ENCODE results near the gene KHSRP. TPM values are rescaled to one million over a fixed set of nuclear protein-coding genes. Genes with fewer than 3 reads are reported as not detected.

Gene KHSRP
- total and polyA plus RNA-seq, 2 of the 4 experiments (the other 2 are of a cell fraction), result 31.9 to 93.7 TPM

- H3K36me3 ChIP-seq (ENCODE audit: control insufficient read depth, insufficient read depth, low read length), result peaks cover 2% of the 10 kb centered on the region; the same call in 1 of the 2 replicates
- H3K9ac ChIP-seq (ENCODE audit: low read depth, low read length), result no peak overlapping the region
- TF ChIP-seq, protein P1, sequence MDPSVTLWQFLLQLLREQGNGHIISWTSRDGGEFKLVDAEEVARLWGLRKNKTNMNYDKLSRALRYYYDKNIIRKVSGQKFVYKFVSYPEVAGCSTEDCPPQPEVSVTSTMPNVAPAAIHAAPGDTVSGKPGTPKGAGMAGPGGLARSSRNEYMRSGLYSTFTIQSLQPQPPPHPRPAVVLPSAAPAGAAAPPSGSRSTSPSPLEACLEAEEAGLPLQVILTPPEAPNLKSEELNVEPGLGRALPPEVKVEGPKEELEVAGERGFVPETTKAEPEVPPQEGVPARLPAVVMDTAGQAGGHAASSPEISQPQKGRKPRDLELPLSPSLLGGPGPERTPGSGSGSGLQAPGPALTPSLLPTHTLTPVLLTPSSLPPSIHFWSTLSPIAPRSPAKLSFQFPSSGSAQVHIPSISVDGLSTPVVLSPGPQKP (IDR thresholded peaks at IDR 0.05; ENCODE audit: borderline replicate concordance, low read depth, low read length), result no peak
- TF ChIP-seq, protein P2, sequence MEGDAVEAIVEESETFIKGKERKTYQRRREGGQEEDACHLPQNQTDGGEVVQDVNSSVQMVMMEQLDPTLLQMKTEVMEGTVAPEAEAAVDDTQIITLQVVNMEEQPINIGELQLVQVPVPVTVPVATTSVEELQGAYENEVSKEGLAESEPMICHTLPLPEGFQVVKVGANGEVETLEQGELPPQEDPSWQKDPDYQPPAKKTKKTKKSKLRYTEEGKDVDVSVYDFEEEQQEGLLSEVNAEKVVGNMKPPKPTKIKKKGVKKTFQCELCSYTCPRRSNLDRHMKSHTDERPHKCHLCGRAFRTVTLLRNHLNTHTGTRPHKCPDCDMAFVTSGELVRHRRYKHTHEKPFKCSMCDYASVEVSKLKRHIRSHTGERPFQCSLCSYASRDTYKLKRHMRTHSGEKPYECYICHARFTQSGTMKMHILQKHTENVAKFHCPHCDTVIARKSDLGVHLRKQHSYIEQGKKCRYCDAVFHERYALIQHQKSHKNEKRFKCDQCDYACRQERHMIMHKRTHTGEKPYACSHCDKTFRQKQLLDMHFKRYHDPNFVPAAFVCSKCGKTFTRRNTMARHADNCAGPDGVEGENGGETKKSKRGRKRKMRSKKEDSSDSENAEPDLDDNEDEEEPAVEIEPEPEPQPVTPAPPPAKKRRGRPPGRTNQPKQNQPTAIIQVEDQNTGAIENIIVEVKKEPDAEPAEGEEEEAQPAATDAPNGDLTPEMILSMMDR (conservative IDR thresholded peaks at IDR 0.05; ENCODE audit: low read depth, low read length), result no peak
- TF ChIP-seq, protein P3, sequence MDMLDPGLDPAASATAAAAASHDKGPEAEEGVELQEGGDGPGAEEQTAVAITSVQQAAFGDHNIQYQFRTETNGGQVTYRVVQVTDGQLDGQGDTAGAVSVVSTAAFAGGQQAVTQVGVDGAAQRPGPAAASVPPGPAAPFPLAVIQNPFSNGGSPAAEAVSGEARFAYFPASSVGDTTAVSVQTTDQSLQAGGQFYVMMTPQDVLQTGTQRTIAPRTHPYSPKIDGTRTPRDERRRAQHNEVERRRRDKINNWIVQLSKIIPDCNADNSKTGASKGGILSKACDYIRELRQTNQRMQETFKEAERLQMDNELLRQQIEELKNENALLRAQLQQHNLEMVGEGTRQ (IDR thresholded peaks at IDR 0.05; ENCODE audit: low read depth, low read length), result no peak
- no peak for TF ChIP-seq MXI1 (IDR thresholded peaks at IDR 0.05; ENCODE audit: borderline replicate concordance, low read depth, low read length)
- H3K4ac ChIP-seq (ENCODE audit: low read depth, low read length), result no peak overlapping the region
- H3K4me2 ChIP-seq (ENCODE audit: low read depth, low read length), result no peak overlapping the region
- no peak overlapping the region for H2AK9ac ChIP-seq (replicated peaks; ENCODE audit: low read depth, low read length, poor library complexity)
- H3K4me1 ChIP-seq (ENCODE audit: control insufficient read depth, insufficient read depth, low read length), result no peaks in the 10 kb centered on the region
- no peak overlapping the region for H2AFZ ChIP-seq (replicated peaks; ENCODE audit: low read length, poor library complexity)
- no peak overlapping the region for H3K4me3 ChIP-seq (ENCODE audit: insufficient read depth, low read depth, low read length)
- H3K9me1 ChIP-seq (ENCODE audit: insufficient read depth, low read length), result no peaks in the 10 kb centered on the region
- H4K20me1 ChIP-seq (ENCODE audit: insufficient read depth, low read length), result no peaks in the 10 kb centered on the region
- BruUV-seq (replicated peaks), result no TSS peak
- no CpG with 5 or more reads among the region's 3 CpGs for WGBS, 2 experiments (ENCODE audit: extremely low coverage in 2 of 2, insufficient read length in 1 of 2)
- H2BK120ac ChIP-seq (ENCODE audit: low read depth, low read length), result no peak overlapping the region
- no peak overlapping the region for H2BK5ac ChIP-seq (ENCODE audit: low read depth, low read length, poor library complexity, severe bottlenecking)
- H2BK15ac ChIP-seq (ENCODE audit: low read depth, low read length), result no peak overlapping the region
- in situ Hi-C loops (cut with MboI; ENCODE audit: low sequenced_read_pairs), result no loop called here
- no peak overlapping the region for H4K5ac ChIP-seq (ENCODE audit: low read depth, low read length)
- no peak overlapping the region for H3K27ac ChIP-seq (ENCODE audit: insufficient read depth, low read length)
- H3K27me3 ChIP-seq (ENCODE audit: control insufficient read depth, insufficient read depth, low read length), result no peaks in the 10 kb centered on the region
- no peak overlapping the region for H2AK5ac ChIP-seq (ENCODE audit: low read depth, low read length)
- H3K18ac ChIP-seq (ENCODE audit: low read depth, low read length), result no peak overlapping the region
- H3K14ac ChIP-seq (replicated peaks; ENCODE audit: low read depth, low read length), result no peak overlapping the region
- DNase-seq (no peak), ATAC-seq (ENCODE audit: low read depth) (no peak)
- ChIA-PET POLR2A (ENCODE audit: unreplicated experiment) (no interaction called here), CTCF (no interaction called here)
- intact Hi-C loops (cut with micrococcal nuclease), result no loop called here
- no peak overlapping the region for H4K8ac ChIP-seq (ENCODE audit: low read depth in 2 of 2, low read length in 2 of 2)
- no peak overlapping the region for H2BK20ac ChIP-seq (ENCODE audit: low read depth, low read length)
- no peak overlapping the region for H3K23ac ChIP-seq (ENCODE audit: low read depth, low read length)
- dilution Hi-C loops (cut with HindIII; ENCODE audit: low sequenced_read_pairs, unreplicated experiment), result no loop called here
- no peak overlapping the region for H4K91ac ChIP-seq (ENCODE audit: insufficient read depth, low read depth, low read length)
- no peaks in the 10 kb centered on the region; the same call in 1 of the 2 replicates for H3K9me3 ChIP-seq (ENCODE audit: control insufficient read depth, insufficient read depth, low read length)
- no peak overlapping the region for H3K56ac ChIP-seq (ENCODE audit: extremely low read depth, insufficient read depth, low read length)
- H3K79me1 ChIP-seq (ENCODE audit: low read depth in 1 of 2, low read length in 2 of 2), result no peaks in the 10 kb centered on the region
Measured at GRCh38 chr19:6446452-6446851, 21.8 kb upstream of the KHSRP start.

All from IMR-90 (cell line).